ENCODE results near the gene PGAP3. TPM values are rescaled to one million over a fixed set of nuclear protein-coding genes. Genes with fewer than 3 reads are reported as not detected.

Gene PGAP3
- total RNA-seq, 1 experiment from 2014 or later, result 29.0 TPM

DNA sequence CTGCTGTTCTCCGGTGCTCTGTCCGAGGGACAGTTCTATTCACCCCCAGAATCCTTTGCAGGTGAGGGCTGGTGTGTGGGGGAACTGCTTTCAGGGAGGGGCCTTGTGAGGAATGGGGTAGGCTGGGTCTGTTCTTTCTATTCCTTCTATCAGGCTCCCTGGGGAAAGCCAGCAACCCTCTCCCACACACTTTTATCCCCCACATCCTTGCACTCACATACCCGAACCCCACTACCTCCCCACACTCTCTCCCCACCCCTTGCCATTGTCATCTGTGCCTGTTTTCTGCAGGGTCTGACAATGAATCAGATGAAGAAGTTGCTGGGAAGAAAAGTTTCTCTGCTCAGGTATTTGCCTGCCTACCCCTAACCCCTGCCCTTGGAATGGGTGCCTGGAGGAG is 29.1 kb downstream of the PGAP3 start:
- no peaks in the 10 kb centered on the region for H3K27me3 Mint-ChIP-seq (ENCODE audit: low read depth)
- Histone ChIP-seq H3K23me2 (ENCODE audit: insufficient read length, low read depth, low read length, poor library complexity, severe bottlenecking) (no peaks in the 10 kb centered on the region), H3K9me3 (ENCODE audit: control insufficient read depth, low read depth, low read length) (no peaks in the 10 kb centered on the region), H3K27me3 (ENCODE audit: insufficient read depth, low read length) (no peaks in the 10 kb centered on the region), H3K56ac (ENCODE audit: insufficient read length, low read depth, low read length) (no peak overlapping the region), H2BK5ac (ENCODE audit: insufficient read length, low read length) (no peak overlapping the region), H4K8ac (replicated peaks; ENCODE audit: insufficient read length, low read depth, low read length) (no peak overlapping the region), H3K27ac (ENCODE audit: insufficient read length, low read depth, low read length) (no peak overlapping the region), H4K5ac (ENCODE audit: insufficient read length, low read depth, low read length) (no peak overlapping the region), H2BK12ac (ENCODE audit: insufficient read length, low read depth, low read length) (no peak overlapping the region), H3K14ac (ENCODE audit: insufficient read depth, low read length) (no peak overlapping the region), H2BK15ac (ENCODE audit: low read depth, low read length) (no peak overlapping the region), H3K4me1 (ENCODE audit: insufficient read depth, low read length) (no peaks in the 10 kb centered on the region; the same call in 1 of the 2 replicates), H3K9ac (ENCODE audit: extremely low read depth, insufficient read length, low read length) (no peak overlapping the region), H2AK5ac (ENCODE audit: insufficient read length, low read length) (no peak overlapping the region), H3K79me1 (ENCODE audit: insufficient read depth, low read depth, low read length, poor library complexity, severe bottlenecking) (no peaks in the 10 kb centered on the region), H4K91ac (ENCODE audit: insufficient read length, low read depth, low read length) (no peak overlapping the region), H3K23ac (ENCODE audit: insufficient read length, low read depth, low read length) (no peak overlapping the region), H2BK20ac (ENCODE audit: low read depth, low read length, poor library complexity, severe bottlenecking) (no peak overlapping the region), H2BK120ac (ENCODE audit: low read depth, low read length, poor library complexity, severe bottlenecking) (no peak overlapping the region), H3K4ac (ENCODE audit: low read depth, low read length) (no peak overlapping the region), H3K79me2 (ENCODE audit: insufficient read depth, low read length) (no peaks in the 10 kb centered on the region), H3K4me2 (ENCODE audit: insufficient read depth, insufficient read length, low read length) (no peak overlapping the region), H2AFZ (ENCODE audit: low read length) (no peak overlapping the region), H4K20me1 (ENCODE audit: control insufficient read depth, insufficient read depth, insufficient read length) (no peaks in the 10 kb centered on the region), H3T11ph (ENCODE audit: low read length) (no peak overlapping the region), H3K18ac (ENCODE audit: insufficient read length, low read depth, low read length) (no peak overlapping the region)
- H3K4me1 Mint-ChIP-seq, result peaks cover 3 to 42% of the 10 kb centered on the region in 2 experiments
- no peak overlapping the region for H3K4me3 Mint-ChIP-seq
- DNase-seq, result no peak
- no peak for TF ChIP-seq CTCF (conservative IDR thresholded peaks at IDR 0.05)
- 100% methylated on average over 1 of the region's 3 CpGs for WGBS (ENCODE audit: extremely low coverage, insufficient read length, low lambda C conversion rate)
- H3K9me3 Mint-ChIP-seq, result no peaks in the 10 kb centered on the region
- H3K36me3 Mint-ChIP-seq (ENCODE audit: insufficient read depth in 1 of 3, low read depth in 3 of 3), result peaks cover 6 to 40% (median 11%) of the 10 kb centered on the region in 3 experiments; a peak in 6 of 7 replicates
- H3K27ac Mint-ChIP-seq, result no peak overlapping the region
